K562 (cell line): ENCODE results near the gene OR10J5. TPM values are rescaled to one million over a fixed set of nuclear protein-coding genes. Genes with fewer than 3 reads are reported as not detected.

Experiments
- ATAC-seq: fragments of 200-7000 bp; cut with Tn5 transposase; 3 replicates; pipeline ENCODE4 v1.9.1; 2020; ENCODE audit warnings: moderate library complexity
- BruUV-seq: library from RNA; stranded (reverse); fragments of 400-500 nt; replicated peaks from 2 replicates; lab custom pipeline; 2021; lab: Mats Ljungman, UMichigan
- CTCF ChIA-PET: fragments of 300-600 bp; formaldehyde crosslinking; extraction: SDS; loops from one replicate; lab custom pipeline; 2021; ENCODE audit warnings: low intra/inter-chr PET ratio; lab: Yijun Ruan, JAX
- POLR2A ChIA-PET: fragments of 300-600, 350-650 bp; sonication (Branson Sonifier 250); formaldehyde crosslinking; extraction: SDS; loops from one replicate; lab custom pipeline; 2021; ENCODE audit warnings: antibody characterized with exemption, inconsistent platforms; lab: Yijun Ruan, JAX
- DNase-seq, 4 experiments: peaks; one replicate each; pipeline versions ENCODE4 v3.0.0 to v3.0.0-alpha.2; 2011 to 2018; ENCODE audit warnings: low spot score in 3 of 4, mixed read lengths in 3 of 4; ENCODE audit errors: extremely low read depth in 1 of 4
- FAIRE-seq: peaks from 2 replicates; lab custom pipeline; 2011; peaks lifted over from hg19 to GRCh38; lab: Jason Lieb, UNC
- H2AFZ ChIP-seq: 2 replicates; pipeline ENCODE4 v1.6.0; 2011; ENCODE audit warnings: low read depth, low read length, control low read depth, inconsistent platforms
- H3K27ac ChIP-seq: fragments of 200-600 bp; 3 replicates; pipeline ENCODE4 v1.8.0; 2011; ENCODE audit warnings: low read depth, mild to moderate bottlenecking, control low read depth, inconsistent platforms, low read length, moderate library complexity, mixed read lengths; ENCODE audit errors: extremely low read depth
- H3K27me3 ChIP-seq, 2 experiments: fragments of 300-600 bp in 1 of 2; 2 replicates in 1 of 2; 3 replicates in 1 of 2; pipeline versions ENCODE4 v1.6.0 to v1.8.0; 2011; ENCODE audit warnings: inconsistent platforms in 2 of 2, low read length in 2 of 2, mild to moderate bottlenecking in 1 of 2, mixed read lengths in 1 of 2, moderate library complexity in 1 of 2; ENCODE audit not compliant: control insufficient read depth in 2 of 2, insufficient read depth in 2 of 2
- H3K36me3 ChIP-seq: fragments of 300-600 bp; 3 replicates; pipeline ENCODE4 v1.8.0; 2011; ENCODE audit warnings: mild to moderate bottlenecking, low read length, inconsistent platforms; ENCODE audit not compliant: control insufficient read depth, insufficient read depth
- H3K4me1 ChIP-seq, 2 experiments: fragments of 200-600 bp in 1 of 2; replicated peaks in 1 of 2; 2 replicates in 1 of 2; 3 replicates in 1 of 2; pipeline versions ENCODE4 v1.5.1 to v1.8.0; 2011; ENCODE audit warnings: inconsistent platforms in 2 of 2, low read length in 2 of 2, mild to moderate bottlenecking in 1 of 2, mixed read lengths in 1 of 2, moderate library complexity in 1 of 2; ENCODE audit not compliant: control insufficient read depth in 2 of 2, insufficient read depth in 2 of 2
- H3K4me2 ChIP-seq: 2 replicates; pipeline ENCODE4 v1.6.1; 2011; ENCODE audit warnings: low read length, control low read depth, inconsistent platforms, mixed read lengths; ENCODE audit not compliant: insufficient read depth
- H3K4me3 ChIP-seq: fragments of 200-600 bp; sonication (generic), shearing (Covaris generic); 2 replicates; pipeline ENCODE4 v1.5.1; 2016; ENCODE audit warnings: control low read depth, inconsistent platforms
- H3K79me2 ChIP-seq: fragments of 200-600 bp; 3 replicates; pipeline ENCODE4 v1.8.0; 2011; ENCODE audit warnings: low read length, inconsistent platforms; ENCODE audit not compliant: control insufficient read depth, insufficient read depth
- H3K9ac ChIP-seq, 2 experiments: 2 replicates each; pipeline versions ENCODE4 v1.6.0 to v1.6.1; 2011; ENCODE audit warnings: low read depth in 2 of 2, low read length in 2 of 2, control low read depth in 1 of 2, inconsistent platforms in 1 of 2, mild to moderate bottlenecking in 1 of 2, mixed read lengths in 1 of 2; ENCODE audit not compliant: insufficient read depth in 1 of 2
- H3K9me1 ChIP-seq: one replicate; pipeline ENCODE4 v1.6.0; 2011; ENCODE audit warnings: inconsistent platforms, mild to moderate bottlenecking, low read length, moderate library complexity; ENCODE audit not compliant: control insufficient read depth, insufficient read depth
- H3K9me3 ChIP-seq: replicated peaks from 2 replicates; pipeline ENCODE4 v1.5.1; 2011; ENCODE audit warnings: low read depth, low read length, inconsistent platforms; ENCODE audit not compliant: control insufficient read depth, insufficient read depth
- H4K20me1 ChIP-seq: replicated peaks from 2 replicates; pipeline ENCODE4 v1.6.1; 2011; ENCODE audit warnings: low read length, inconsistent platforms, mixed read lengths; ENCODE audit not compliant: control insufficient read depth, insufficient read depth
- ELF2 ChIP-seq: fragments of 250-450 bp; sonication (Bioruptor Pico); IDR thresholded peaks from 2 replicates; pipeline ENCODE4 v1.5.0; 2021; ENCODE audit warnings: mild to moderate bottlenecking
- FOXM1 ChIP-seq, 2 experiments: fragments of 450-650 bp in 1 of 2; sonication (generic) in 1 of 2; formaldehyde crosslinking in 1 of 2; IDR thresholded peaks; 2 replicates each; pipeline versions ENCODE4 v1.6.1 to v1.9.0; 2017 to 2022; ENCODE audit warnings: low read depth in 2 of 2, mild to moderate bottlenecking in 2 of 2, missing genetic modification reagents in 1 of 2, moderate library complexity in 1 of 2
- HMG20A ChIP-seq: fragments of 450-650 bp; formaldehyde crosslinking; conservative IDR thresholded peaks from 2 replicates; pipeline ENCODE4 v1.4.0; 2020; ENCODE audit warnings: mild to moderate bottlenecking, mixed read lengths
- KLF13 ChIP-seq: fragments of 450-650 bp; IDR thresholded peaks from 2 replicates; pipeline ENCODE4 v1.6.1; 2016; ENCODE audit warnings: missing genetic modification characterization, low read depth, mild to moderate bottlenecking, missing compliant biosample characterization, moderate library complexity, borderline replicate concordance
- NR1H2 ChIP-seq: sonication (generic); formaldehyde crosslinking; IDR thresholded peaks from 2 replicates; pipeline ENCODE4 v1.4.0; 2020; ENCODE audit warnings: mild to moderate bottlenecking, missing genetic modification reagents
- PHTF2 ChIP-seq: fragments of 250-450 bp; sonication (Bioruptor Pico); IDR thresholded peaks from 2 replicates; pipeline ENCODE4 v1.5.0; 2021; ENCODE audit warnings: mild to moderate bottlenecking
- POLR2AphosphoS2 ChIP-seq: IDR thresholded peaks from 2 replicates; pipeline ENCODE4 v1.6.1; 2012; ENCODE audit warnings: low read length, improper control_type of control experiment
- POLR2AphosphoS5 ChIP-seq: IDR thresholded peaks from 2 replicates; pipeline ENCODE4 v1.6.1; 2011; ENCODE audit warnings: mild to moderate bottlenecking, low read depth, low read length, moderate library complexity; ENCODE audit not compliant: control insufficient read depth, insufficient read depth
- RAD51 ChIP-seq: fragments of 450-650 bp; IDR thresholded peaks from 2 replicates; pipeline ENCODE4 v1.7.1; 2016; ENCODE audit warnings: low read depth, mild to moderate bottlenecking, borderline replicate concordance
- RNF2 ChIP-seq: sonication (generic); IDR thresholded peaks from 2 replicates; pipeline ENCODE4 v1.6.1; 2016
- U2AF2 ChIP-seq: fragments of 200-400 bp; formaldehyde crosslinking; optimal IDR thresholded peaks from 2 replicates; pipeline ENCODE3; 2017; ENCODE audit warnings: low read depth, mild to moderate bottlenecking, low read length
- WGBS: fragments of 100-300 bp; shearing (Covaris generic); methylation state at CpG from one replicate; pipeline ENCODE4 v1.1.6; 2016; ENCODE audit warnings: low coverage, mixed read lengths; ENCODE audit not compliant: insufficient coverage; ENCODE audit errors: missing lambda C conversion rate; 5-methylcytosine and 5-hydroxymethylcytosine counted together
- in situ Hi-C: fragments of 300-500 bp; cut with MboI; formaldehyde crosslinking; loops from 4 replicates; pipeline ENCODE4 v1.15.0; 2018; ENCODE audit warnings: inconsistent platforms, mixed read lengths
- intact Hi-C: fragments of 100-400 bp; cut with micrococcal nuclease; formaldehyde crosslinking; loops from 2 replicates; pipeline ENCODE4 v1.14.2; 2022
- polyA plus RNA-seq, 8 experiments: library from polyadenylated mRNA; depleted of rRNA in 4 of 8; stranded (reverse) in 5 of 8; unstranded in 3 of 8; fragments of >200 nt; fragmentation: Nextera tagmentation in 2 of 8; fragmentation: Illumina TruSeq in 1 of 8; extraction: Ambion mirVana in 2 of 8; extraction: Trizol in 1 of 8; gene quantifications; 2 replicates each; pipeline versions ENCODE4 v1.2.1 to v1.2.3, GENCODE V29; 2011 to 2014; ENCODE audit warnings: inconsistent platforms in 1 of 8, missing spikeins in 1 of 8
- total RNA-seq, 7 experiments: library from RNA; depleted of rRNA in 6 of 7; stranded (reverse); fragments of >200 nt in 6 of 7; fragmentation: Illumina TruSeq in 2 of 7; extraction: Trizol in 2 of 7; gene quantifications; 2 replicates each; pipeline versions ENCODE4 v1.2.1 to v1.2.3, GENCODE V29; 2011 to 2021; ENCODE audit warnings: low replicate concordance in 1 of 7
- TF ChIP-seq, protein P1 (sequence below), 3 experiments: fragments of 200-800 bp in 1 of 3; sonication (Bioruptor generic) in 1 of 3; sonication (generic) in 1 of 3; formaldehyde crosslinking in 1 of 3; IDR thresholded peaks; 2 replicates each; pipeline versions ENCODE4 v1.6.1 to v1.8.0; 2016 to 2022; ENCODE audit warnings: mild to moderate bottlenecking in 2 of 3, missing compliant biosample characterization in 2 of 3, missing genetic modification characterization in 2 of 3, missing genetic modification reagents in 1 of 3
- TF ChIP-seq, protein P2 (sequence below): fragments of 250-450 bp; sonication (Bioruptor Pico); IDR thresholded peaks from 2 replicates; pipeline ENCODE4 v1.4.0; 2020; ENCODE audit warnings: mild to moderate bottlenecking, moderate library complexity, borderline replicate concordance
- TF ChIP-seq, protein P3 (sequence below): fragments of 250-450 bp; sonication (Bioruptor Pico); IDR thresholded peaks from 2 replicates; pipeline ENCODE4 v1.5.0; 2021; ENCODE audit warnings: mild to moderate bottlenecking, moderate library complexity

OR10J5 gene
- total and polyA plus RNA-seq, 9 of the 15 experiments (the other 6 are each of a cell fraction or from before 2014, with no cell fraction given), result not detected

DNA sequence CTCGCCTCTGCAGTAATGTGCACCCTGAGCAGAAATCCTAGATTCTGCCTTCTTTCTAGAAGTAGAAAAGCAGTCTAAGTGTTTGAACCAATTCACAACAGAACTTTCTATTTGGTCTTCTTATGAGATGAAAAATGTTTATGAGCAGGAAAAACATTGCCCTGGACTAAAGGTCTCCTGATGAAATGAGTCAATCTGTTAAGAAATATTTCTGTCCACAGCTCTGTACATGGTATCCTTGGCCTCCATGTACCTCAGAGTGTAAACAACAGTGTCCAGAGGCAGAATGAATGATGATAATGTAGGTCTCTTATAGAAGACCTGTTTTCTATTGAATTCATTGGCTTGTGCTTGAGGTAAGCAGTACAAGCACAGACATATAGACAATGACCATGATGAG, 45.6 kb upstream of the OR10J5 start (continued):
- no peak for TF ChIP-seq FOXM1 (IDR thresholded peaks at IDR 0.05; ENCODE audit: low read depth)
- no peak for TF ChIP-seq FOXM1 (CRISPR knock-in tag; IDR thresholded peaks at IDR 0.05; ENCODE audit: low read depth)
- no peak for TF ChIP-seq U2AF2
- TF ChIP-seq HMG20A, result no peak

DNA sequence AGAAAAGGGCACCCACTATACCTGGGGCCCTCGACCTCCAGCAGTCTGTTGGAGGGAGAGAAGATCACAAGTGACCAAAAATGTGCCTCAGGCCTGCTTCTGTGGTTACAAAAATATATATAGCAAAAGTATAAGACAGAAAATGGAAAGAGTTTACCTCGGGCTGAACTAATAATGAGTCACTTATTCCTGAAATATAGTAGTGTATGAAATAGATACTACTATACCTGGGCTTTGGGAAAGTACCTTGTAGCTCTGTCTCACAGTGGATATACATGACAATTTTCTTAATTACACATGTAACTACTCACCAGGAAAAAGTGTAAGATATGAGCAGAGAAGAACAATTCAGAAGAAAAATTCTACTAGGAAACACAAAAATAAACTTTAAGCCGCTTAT, 44.5 kb upstream of the OR10J5 start:
- FAIRE-seq, result no peak
- BruUV-seq, result no TSS peak
- 0% methylated on average over 3 of the region's 3 CpGs for WGBS

More for the DNA sequence above, 44.5 kb upstream of the OR10J5 start:
- no peak overlapping the region for H3K4me2 ChIP-seq
- H3K4me3 ChIP-seq, result no peak overlapping the region
- TF ChIP-seq, protein P1, sequence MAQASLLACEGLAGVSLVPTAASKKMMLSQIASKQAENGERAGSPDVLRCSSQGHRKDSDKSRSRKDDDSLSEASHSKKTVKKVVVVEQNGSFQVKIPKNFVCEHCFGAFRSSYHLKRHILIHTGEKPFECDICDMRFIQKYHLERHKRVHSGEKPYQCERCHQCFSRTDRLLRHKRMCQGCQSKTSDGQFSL (CRISPR knock-in tag; IDR thresholded peaks at IDR 0.05), result no peak
- TF ChIP-seq, protein P1 (tag; IDR thresholded peaks at IDR 0.05), result no peak
- TF ChIP-seq, protein P2, sequence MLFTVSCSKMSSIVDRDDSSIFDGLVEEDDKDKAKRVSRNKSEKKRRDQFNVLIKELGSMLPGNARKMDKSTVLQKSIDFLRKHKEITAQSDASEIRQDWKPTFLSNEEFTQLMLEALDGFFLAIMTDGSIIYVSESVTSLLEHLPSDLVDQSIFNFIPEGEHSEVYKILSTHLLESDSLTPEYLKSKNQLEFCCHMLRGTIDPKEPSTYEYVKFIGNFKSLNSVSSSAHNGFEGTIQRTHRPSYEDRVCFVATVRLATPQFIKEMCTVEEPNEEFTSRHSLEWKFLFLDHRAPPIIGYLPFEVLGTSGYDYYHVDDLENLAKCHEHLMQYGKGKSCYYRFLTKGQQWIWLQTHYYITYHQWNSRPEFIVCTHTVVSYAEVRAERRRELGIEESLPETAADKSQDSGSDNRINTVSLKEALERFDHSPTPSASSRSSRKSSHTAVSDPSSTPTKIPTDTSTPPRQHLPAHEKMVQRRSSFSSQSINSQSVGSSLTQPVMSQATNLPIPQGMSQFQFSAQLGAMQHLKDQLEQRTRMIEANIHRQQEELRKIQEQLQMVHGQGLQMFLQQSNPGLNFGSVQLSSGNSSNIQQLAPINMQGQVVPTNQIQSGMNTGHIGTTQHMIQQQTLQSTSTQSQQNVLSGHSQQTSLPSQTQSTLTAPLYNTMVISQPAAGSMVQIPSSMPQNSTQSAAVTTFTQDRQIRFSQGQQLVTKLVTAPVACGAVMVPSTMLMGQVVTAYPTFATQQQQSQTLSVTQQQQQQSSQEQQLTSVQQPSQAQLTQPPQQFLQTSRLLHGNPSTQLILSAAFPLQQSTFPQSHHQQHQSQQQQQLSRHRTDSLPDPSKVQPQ, result no peak
- no peak for TF ChIP-seq RNF2
- no peak for TF ChIP-seq NR1H2 (CRISPR knock-in tag)
- TF ChIP-seq PHTF2 (CRISPR knock-in tag), result no peak
- no peak for TF ChIP-seq POLR2AphosphoS2
- no peak for TF ChIP-seq POLR2AphosphoS5
- TF ChIP-seq, protein P3, sequence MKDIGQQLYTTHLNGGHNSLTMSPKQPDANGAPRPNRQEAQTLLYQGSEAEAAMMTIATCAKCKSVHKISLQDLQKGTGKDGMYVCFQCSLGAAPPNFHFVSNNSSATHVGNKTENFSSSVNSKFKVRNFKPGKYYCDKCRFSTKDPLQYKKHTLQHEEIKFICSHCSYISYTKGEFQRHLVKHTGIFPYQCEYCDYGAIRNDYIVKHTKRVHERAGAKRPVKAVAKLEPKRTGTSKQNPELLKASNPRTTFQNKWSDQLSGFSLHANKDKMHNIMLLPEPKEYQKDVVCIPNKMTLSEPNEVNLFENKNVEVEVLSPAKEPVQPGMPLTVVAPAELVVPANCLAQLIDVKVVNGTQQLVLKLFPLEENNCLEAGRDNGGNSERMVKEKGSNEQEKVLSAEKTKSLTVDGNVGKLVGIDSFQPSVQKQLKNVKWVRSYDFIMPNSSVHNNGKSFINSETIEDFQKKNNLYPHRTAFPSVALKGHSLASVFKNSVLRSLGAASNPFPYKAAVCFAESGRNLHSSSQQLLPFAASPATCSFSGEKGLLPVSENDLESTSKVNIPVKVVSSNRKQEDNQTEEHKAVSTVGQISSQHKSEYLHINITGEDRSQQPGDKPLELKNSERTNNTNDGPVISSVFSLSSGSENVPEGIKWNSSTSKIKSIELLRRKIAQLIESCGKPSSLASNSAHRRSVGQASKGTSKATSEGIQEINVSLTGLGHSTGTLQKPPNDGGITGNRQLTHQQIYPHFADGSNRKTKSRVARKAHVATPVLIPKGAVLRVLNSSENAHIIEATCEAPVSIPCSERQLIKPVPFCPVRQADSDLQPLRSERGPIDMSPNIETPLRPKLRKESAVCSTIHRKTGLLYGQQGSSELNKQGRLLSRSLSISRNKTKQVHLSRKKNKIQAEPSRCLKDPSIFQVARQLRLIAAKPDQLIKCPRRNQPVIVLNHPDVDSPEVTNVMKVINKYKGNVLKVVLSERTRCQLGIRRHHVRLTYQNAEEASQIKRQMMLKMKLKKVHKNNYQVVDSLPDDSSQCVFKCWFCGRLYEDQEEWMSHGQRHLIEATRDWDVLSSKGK (CRISPR knock-in tag), result no peak
- TF ChIP-seq KLF13, result no peak
- no peak for TF ChIP-seq ELF2 (CRISPR knock-in tag)
- no peak for TF ChIP-seq RAD51
- no peaks in the 10 kb centered on the region for H3K4me1 ChIP-seq
- H3K36me3 ChIP-seq, result no peaks in the 10 kb centered on the region
- no peaks in the 10 kb centered on the region for H3K27me3 ChIP-seq
- H3K9me3 ChIP-seq, result no peaks in the 10 kb centered on the region
- no peaks in the 10 kb centered on the region for H3K9me1 ChIP-seq
- intact Hi-C loops, result no loop called here
- no peak overlapping the region for H2AFZ ChIP-seq
- ChIA-PET POLR2A (no interaction called here), CTCF (no interaction called here)
- H3K27ac ChIP-seq, result no peak overlapping the region
- no peaks in the 10 kb centered on the region for H3K79me2 ChIP-seq
- in situ Hi-C loops, result no loop called here
- no peaks in the 10 kb centered on the region for H4K20me1 ChIP-seq
- ATAC-seq (no peak), DNase-seq (no peak)
- no peak overlapping the region for H3K9ac ChIP-seq
